OCI-LY1 (cell line): Measurements from ENCODE around the gene NDST3.
A peak's percentile ranks its signal among the peaks of the same experiment; 100 is the strongest.

Source experiments
- H2AFZ ChIP-seq: fragments of 200-600 bp; sonication (generic), shearing (Covaris generic); 2 replicates; pipeline ENCODE4 v1.6.0; 2014; ENCODE audit warnings: antibody characterized with exemption, mild to moderate bottlenecking, low read length
- H3F3A ChIP-seq: fragments of 200-600 bp; sonication (generic), shearing (Covaris generic); 2 replicates; pipeline ENCODE4 v1.6.0; 2014; ENCODE audit warnings: mild to moderate bottlenecking, antibody characterized with exemption, low read length, moderate library complexity; ENCODE audit not compliant: insufficient read depth
- H3K27ac ChIP-seq: fragments of 200-600 bp; sonication (generic); 2 replicates; pipeline ENCODE4 v1.5.1; 2014; ENCODE audit warnings: low read length, mixed run types, mild to moderate bottlenecking, low read depth; ENCODE audit not compliant: poor library complexity, severe bottlenecking
- H3K27me3 ChIP-seq: fragments of 200-600 bp; sonication (generic); 2 replicates; pipeline ENCODE4 v1.6.0; 2014; ENCODE audit warnings: antibody characterized with exemption, mild to moderate bottlenecking, low read length, moderate library complexity; ENCODE audit not compliant: insufficient read depth
- H3K36me3 ChIP-seq: fragments of 200-600 bp; sonication (generic); 2 replicates; pipeline ENCODE4 v1.6.1; 2014; ENCODE audit warnings: mild to moderate bottlenecking, antibody characterized with exemption, low read length, moderate library complexity, mixed read lengths; ENCODE audit not compliant: insufficient read depth
- H3K4me1 ChIP-seq: fragments of 200-600 bp; sonication (generic); 2 replicates; pipeline ENCODE4 v1.5.1; 2014; ENCODE audit warnings: mild to moderate bottlenecking, low read length, moderate library complexity; ENCODE audit not compliant: insufficient read depth, severe bottlenecking
- H3K4me2 ChIP-seq: fragments of 200-600 bp; sonication (generic), shearing (Covaris generic); 2 replicates; pipeline ENCODE4 v1.6.1; 2014; ENCODE audit warnings: low read length
- H3K4me3 ChIP-seq: fragments of 200-600 bp; sonication (generic); 2 replicates; pipeline ENCODE4 v1.5.1; 2014; ENCODE audit warnings: low read length, low read depth, mild to moderate bottlenecking, mixed read lengths; ENCODE audit not compliant: poor library complexity, severe bottlenecking
- H3K79me2 ChIP-seq: fragments of 200-600 bp; shearing (Covaris generic); 2 replicates; pipeline ENCODE4 v1.6.1; 2016; ENCODE audit warnings: mixed run types, low read length, mixed read lengths; ENCODE audit not compliant: insufficient read depth
- H3K9ac ChIP-seq: fragments of 200-600 bp; sonication (generic), shearing (Covaris generic); 2 replicates; pipeline ENCODE4 v1.6.1; 2014; ENCODE audit warnings: mild to moderate bottlenecking, low read length, mixed read lengths
- H3K9me2 ChIP-seq: fragments of 200-600 bp; sonication (generic), shearing (Covaris generic); 2 replicates; pipeline ENCODE4 v1.6.1; 2014; ENCODE audit warnings: low read depth, mild to moderate bottlenecking, low read length, mixed read lengths
- H3K9me3 ChIP-seq: fragments of 200-600 bp; shearing (Covaris generic); 2 replicates; pipeline ENCODE4 v1.6.1; 2014; ENCODE audit warnings: low read length, mixed read lengths
- H4K20me1 ChIP-seq: fragments of 200-600 bp; sonication (generic), shearing (Covaris generic); 2 replicates; pipeline ENCODE4 v1.6.0; 2016; ENCODE audit warnings: mild to moderate bottlenecking, low read length; ENCODE audit not compliant: insufficient read depth
- CTCF ChIP-seq: fragments of 200-600 bp; sonication (generic), shearing (Covaris generic); IDR thresholded peaks from 2 replicates; pipeline ENCODE4 v1.5.1; 2017; ENCODE audit warnings: mild to moderate bottlenecking, antibody characterized with exemption, low read length, moderate library complexity, mixed read lengths
- EZH2 ChIP-seq: fragments of 200-600 bp; sonication (generic), shearing (Covaris generic); IDR thresholded peaks from 2 replicates; pipeline ENCODE4 v1.8.0; 2017; ENCODE audit warnings: borderline replicate concordance, mixed run types, mild to moderate bottlenecking, antibody characterized with exemption, low read length, moderate library complexity, mixed read lengths

The NDST3 gene

GRCh38 chr4:118282692-118283091 is 248.4 kb downstream of the NDST3 start:
- Histone ChIP-seq H3K36me3 (peaks cover 43% of the 10 kb centered on the region), H3K9ac (no peak overlapping the region), H3K79me2 (peaks cover 13% of the 10 kb centered on the region), H3K27ac (peak overlapping the region; percentile 53), H3K27me3 (no peaks in the 10 kb centered on the region), H3K4me1 (peaks cover 52% of the 10 kb centered on the region), H2AFZ (no peak overlapping the region), H3K4me2 (peak overlapping the region; percentile 90; the same call in 1 of the 2 replicates), H3K4me3 (no peak overlapping the region), H3K9me2 (no peaks in the 10 kb centered on the region), H4K20me1 (no peaks in the 10 kb centered on the region), H3K9me3 (no peaks in the 10 kb centered on the region), H3F3A (peaks cover 22% of the 10 kb centered on the region)
- TF ChIP-seq CTCF (no peak), EZH2 (no peak)

GRCh38 chr4:118284169-118284568 is 249.9 kb downstream of the NDST3 start:
- peaks cover 22% of the 10 kb centered on the region for H3F3A ChIP-seq
- peaks cover 8% of the 10 kb centered on the region for H3K79me2 ChIP-seq

GRCh38 chr4:118285931-118286330 is 251.6 kb downstream of the NDST3 start:
- H3K4me3 ChIP-seq = no peak overlapping the region
- no peaks in the 10 kb centered on the region for H3K79me2 ChIP-seq
- no peaks in the 10 kb centered on the region for H3K27me3 ChIP-seq
- no peak overlapping the region for H2AFZ ChIP-seq
- H3K36me3 ChIP-seq = peaks cover 20% of the 10 kb centered on the region; the same call in 1 of the 2 replicates
- no peaks in the 10 kb centered on the region for H3K9me3 ChIP-seq
- H3K9ac ChIP-seq = no peak overlapping the region
- no peaks in the 10 kb centered on the region for H4K20me1 ChIP-seq
- no peaks in the 10 kb centered on the region for H3K9me2 ChIP-seq
- H3F3A ChIP-seq = peaks cover 17% of the 10 kb centered on the region
- H3K27ac ChIP-seq = no peak overlapping the region
- peaks cover 34% of the 10 kb centered on the region for H3K4me1 ChIP-seq
- H3K4me2 ChIP-seq = no peak overlapping the region
- TF ChIP-seq CTCF = no peak

More at GRCh38 chr4:118284169-118284568, 249.9 kb downstream of the NDST3 start:
- Histone ChIP-seq H3K4me3 (no peak overlapping the region), H3K4me2 (no peak overlapping the region), H3K36me3 (peaks cover 38% of the 10 kb centered on the region), H3K9me3 (no peaks in the 10 kb centered on the region), H3K9ac (no peak overlapping the region), H4K20me1 (no peaks in the 10 kb centered on the region), H3K27me3 (no peaks in the 10 kb centered on the region), H3K27ac (no peak overlapping the region), H2AFZ (no peak overlapping the region), H3K9me2 (no peaks in the 10 kb centered on the region), H3K4me1 (peaks cover 49% of the 10 kb centered on the region)
- no peak for TF ChIP-seq CTCF
- TF ChIP-seq EZH2 = no peak
